ENCODE data around the gene GULP1. TPM values are rescaled to one million over a fixed set of nuclear protein-coding genes. Genes with fewer than 3 reads are reported as not detected.

Gene GULP1
- total RNA-seq, 1 experiment from 2014 or later = 75.1 TPM

- TF ChIP-seq MLX (CRISPR knock-in tag; IDR thresholded peaks at IDR 0.05) (no peak), E2F4 (CRISPR knock-in tag; IDR thresholded peaks at IDR 0.05; ENCODE audit: borderline replicate concordance, low read depth) (no peak), ATF6 (CRISPR knock-in tag; IDR thresholded peaks at IDR 0.05) (no peak), AFF4 (CRISPR knock-in tag; IDR thresholded peaks at IDR 0.05; ENCODE audit: borderline replicate concordance) (no peak; the same call in 1 of the 2 replicates), FOXJ3 (CRISPR knock-in tag; IDR thresholded peaks at IDR 0.05; ENCODE audit: borderline replicate concordance) (no peak), USF1 (CRISPR knock-in tag; IDR thresholded peaks at IDR 0.05) (no peak), IRF2 (CRISPR knock-in tag; IDR thresholded peaks at IDR 0.05; ENCODE audit: borderline replicate concordance, low read depth) (no peak), ZNF416 (CRISPR knock-in tag; IDR thresholded peaks at IDR 0.05) (no peak), NFATC4 (CRISPR knock-in tag; IDR thresholded peaks at IDR 0.05) (no peak), ATF3 (CRISPR knock-in tag; conservative IDR thresholded peaks at IDR 0.05) (no peak), ESRRA (CRISPR knock-in tag; IDR thresholded peaks at IDR 0.05; ENCODE audit: borderline replicate concordance) (no peak), TEAD1 (CRISPR knock-in tag; IDR thresholded peaks at IDR 0.05) (peak; percentile 99), SMAD3 (CRISPR knock-in tag; IDR thresholded peaks at IDR 0.05; ENCODE audit: borderline replicate concordance) (no peak; the same call in 1 of the 2 replicates), E2F1 (CRISPR knock-in tag; IDR thresholded peaks at IDR 0.05) (no peak), RORB (CRISPR knock-in tag; IDR thresholded peaks at IDR 0.05) (no peak), ZBTB43 (CRISPR knock-in tag; IDR thresholded peaks at IDR 0.05) (peak; percentile 52; the same call in 1 of the 2 replicates), ZMAT4 (CRISPR knock-in tag; IDR thresholded peaks at IDR 0.05) (no peak), ZNF396 (CRISPR knock-in tag; IDR thresholded peaks at IDR 0.05; ENCODE audit: borderline replicate concordance) (0 out of 2 replicates have a peak, but pooled peaks have one; percentile 11), PRRX2 (CRISPR knock-in tag; IDR thresholded peaks at IDR 0.05) (0 out of 2 replicates have a peak, but pooled peaks have one; percentile 20), ZSCAN18 (CRISPR knock-in tag; IDR thresholded peaks at IDR 0.05) (0 out of 2 replicates have a peak, but pooled peaks have one; percentile 4), ZNF317 (CRISPR knock-in tag; IDR thresholded peaks at IDR 0.05; ENCODE audit: borderline replicate concordance, low read depth) (no peak), SP1 (CRISPR knock-in tag; conservative IDR thresholded peaks at IDR 0.05) (peak; percentile 48; the same call in 1 of the 2 replicates), ATF2 (CRISPR knock-in tag; IDR thresholded peaks at IDR 0.05; ENCODE audit: borderline replicate concordance, low read depth) (no peak)
Measured at GRCh38 chr2:188303363-188304031, 11.8 kb downstream of the GULP1 start (continued).

Data from WTC11 (cell line).